ENCODE measurements around the gene CASQ2.
A peak's percentile ranks its signal among the peaks of the same experiment; 100 is the strongest.

The CASQ2 gene

DNA sequence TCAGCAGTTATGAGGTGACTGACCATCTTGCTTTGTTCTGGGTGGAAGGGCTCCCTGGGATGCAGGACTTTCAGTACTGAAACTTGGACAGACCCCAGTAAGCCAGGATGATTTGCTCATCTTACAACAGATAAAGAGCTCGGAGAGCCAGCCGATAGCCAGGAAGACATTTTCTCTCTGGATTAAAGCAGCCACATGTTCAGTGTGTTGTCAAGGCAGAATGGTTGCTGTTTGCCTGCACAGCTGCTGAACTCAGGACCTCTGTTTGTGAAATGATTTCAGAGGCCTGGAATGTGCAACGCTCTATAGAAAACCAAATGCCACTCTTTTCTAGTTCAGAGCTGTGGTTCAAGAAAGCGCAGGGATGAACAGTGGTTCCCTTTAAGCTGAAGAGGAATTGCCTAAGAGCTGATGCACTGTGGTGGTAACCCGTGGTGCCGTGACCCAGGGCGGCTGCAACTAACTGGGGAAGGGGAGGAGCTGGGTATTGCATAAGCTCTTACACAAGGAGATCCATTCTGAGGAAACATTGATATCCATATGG is 40.7 kb downstream of the CASQ2 start:
- no peak for DNase-seq (ENCODE audit: low spot score)

DNA sequence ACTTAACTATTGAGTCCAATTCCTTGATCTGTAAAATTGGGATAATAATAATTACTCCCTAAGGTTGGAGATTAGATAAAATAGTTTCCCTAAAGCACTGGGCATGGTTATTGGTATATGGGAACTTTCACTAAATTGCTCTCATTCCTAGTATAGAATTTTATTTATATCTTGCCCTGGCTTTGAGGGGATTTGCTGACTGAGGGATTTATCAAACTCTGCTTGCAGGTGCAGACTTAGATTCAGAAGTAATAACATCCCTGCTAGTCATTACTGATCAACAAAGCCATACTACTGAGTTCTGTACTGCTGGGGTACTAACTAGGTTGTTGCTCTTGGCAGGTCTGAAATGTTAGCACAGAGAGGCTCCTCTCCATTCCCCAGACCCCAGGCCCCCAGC is 41.9 kb downstream of the CASQ2 start:
- no peak for DNase-seq (ENCODE audit: low spot score)

GRCh38 chr1:115726161-115726560 is 42.4 kb downstream of the CASQ2 start:
- no peak for DNase-seq (ENCODE audit: low spot score)

DNA sequence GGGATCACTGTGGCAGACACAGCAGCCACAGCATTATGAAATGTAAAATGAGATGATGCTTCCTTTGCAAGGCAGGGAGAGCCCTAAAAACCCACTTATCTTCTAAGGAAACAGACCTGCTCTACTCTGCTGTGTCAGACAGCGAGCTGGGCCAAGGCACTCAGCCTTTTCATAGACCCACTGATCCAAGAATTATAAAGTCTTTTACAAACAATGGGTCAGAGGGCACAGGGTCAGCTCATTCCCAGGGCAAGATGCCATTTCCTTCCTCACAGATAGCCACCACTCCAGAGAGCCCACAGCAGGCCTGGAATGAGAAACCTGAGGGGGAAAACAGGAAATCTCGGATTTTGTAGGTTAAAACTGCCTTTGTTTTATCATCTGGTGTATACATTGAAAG is 42.9 kb downstream of the CASQ2 start:
- no peak for DNase-seq (ENCODE audit: low spot score)

DNA sequence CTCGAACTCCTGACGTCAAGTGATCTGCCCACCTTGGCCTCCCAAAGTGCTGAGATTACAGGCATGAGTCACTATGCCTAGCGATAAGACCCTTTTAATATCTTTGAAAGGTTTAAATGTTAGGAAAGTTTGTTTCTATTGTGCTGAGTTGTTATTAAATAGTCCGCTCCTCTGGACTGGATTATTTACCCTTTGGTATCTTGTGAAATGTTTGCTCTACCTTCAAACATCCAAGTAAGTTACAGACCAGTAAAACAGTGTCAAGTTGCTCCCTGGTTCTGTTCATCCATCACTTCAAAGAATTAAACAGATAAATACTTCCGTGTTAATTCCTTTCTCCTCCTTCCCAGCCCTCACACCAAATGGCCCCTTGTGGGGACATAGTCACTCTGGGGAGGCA is 44.8 kb downstream of the CASQ2 start:
- no peak for DNase-seq (ENCODE audit: low spot score)

GRCh38 chr1:115722221-115722620 is 46.3 kb downstream of the CASQ2 start:
- DNase-seq (ENCODE audit: low spot score), result no peak

GRCh38 chr1:115719285-115719684 is 49.2 kb downstream of the CASQ2 start:
- DNase-seq (ENCODE audit: low spot score), result no peak

DNA sequence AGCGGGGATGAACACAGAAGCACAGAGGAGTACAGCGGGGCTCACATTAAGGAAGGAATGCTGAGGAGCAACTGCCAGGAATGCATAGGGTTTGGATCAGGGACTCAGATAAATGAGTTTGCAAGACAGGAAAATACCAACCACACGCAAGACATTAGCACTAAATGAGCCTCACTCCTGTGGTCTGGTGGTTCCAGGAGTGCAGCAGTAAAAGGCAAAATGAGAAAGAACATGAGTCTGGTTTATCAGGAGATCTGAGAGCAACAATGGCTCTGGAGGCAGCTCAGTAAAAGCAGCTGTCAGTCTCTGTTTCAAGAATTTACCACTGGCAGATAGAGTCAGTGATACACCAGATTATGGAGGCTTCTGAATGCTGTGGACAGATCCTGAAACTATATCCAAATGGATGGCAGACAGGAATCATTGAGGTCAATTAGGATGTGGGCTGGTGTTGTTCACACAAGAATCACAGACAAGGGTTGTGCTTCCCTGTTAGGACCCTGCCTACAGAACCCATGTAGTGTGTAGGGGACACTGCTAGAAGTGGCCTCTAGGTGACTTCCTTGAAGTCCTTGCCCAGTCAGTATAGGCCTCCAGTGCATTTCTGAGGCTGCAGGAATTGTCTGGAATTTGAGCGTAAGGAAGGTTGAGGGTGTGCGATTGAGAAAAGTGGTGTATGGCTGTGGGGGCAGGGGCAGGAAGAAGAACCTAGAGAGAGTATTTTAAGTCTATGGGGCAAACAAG is 50.3 kb downstream of the CASQ2 start:
- no peak for DNase-seq (ENCODE audit: low spot score)

DNA sequence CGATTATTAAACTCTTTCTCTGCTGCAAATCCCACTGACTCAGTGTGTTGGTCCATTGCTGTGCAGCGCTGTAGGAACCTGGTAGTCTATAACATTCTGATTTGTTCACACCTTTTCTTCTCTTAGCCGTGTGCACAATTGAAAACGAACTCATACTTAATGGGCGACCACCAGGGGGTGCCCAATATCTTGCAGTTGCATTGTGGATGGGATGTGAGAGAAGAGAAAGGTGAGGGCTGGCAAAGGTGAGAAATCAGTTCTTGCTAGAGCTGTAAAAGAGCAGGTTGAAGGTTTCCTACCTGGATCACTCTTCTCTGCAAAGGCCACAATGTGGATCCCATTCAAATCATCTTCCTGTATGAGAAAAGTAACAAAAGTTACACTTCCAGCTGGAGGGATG is 51.0 kb downstream of the CASQ2 start:
- DNase-seq (ENCODE audit: low spot score), result no peak

GRCh38 chr1:115714572-115715141 is 53.9 kb downstream of the CASQ2 start:
- DNase-seq (ENCODE audit: low spot score), result no peak

- no peak for DNase-seq (ENCODE audit: low spot score)
Observed at GRCh38 chr1:115713906-115714305, 54.6 kb downstream of the CASQ2 start.

DNA sequence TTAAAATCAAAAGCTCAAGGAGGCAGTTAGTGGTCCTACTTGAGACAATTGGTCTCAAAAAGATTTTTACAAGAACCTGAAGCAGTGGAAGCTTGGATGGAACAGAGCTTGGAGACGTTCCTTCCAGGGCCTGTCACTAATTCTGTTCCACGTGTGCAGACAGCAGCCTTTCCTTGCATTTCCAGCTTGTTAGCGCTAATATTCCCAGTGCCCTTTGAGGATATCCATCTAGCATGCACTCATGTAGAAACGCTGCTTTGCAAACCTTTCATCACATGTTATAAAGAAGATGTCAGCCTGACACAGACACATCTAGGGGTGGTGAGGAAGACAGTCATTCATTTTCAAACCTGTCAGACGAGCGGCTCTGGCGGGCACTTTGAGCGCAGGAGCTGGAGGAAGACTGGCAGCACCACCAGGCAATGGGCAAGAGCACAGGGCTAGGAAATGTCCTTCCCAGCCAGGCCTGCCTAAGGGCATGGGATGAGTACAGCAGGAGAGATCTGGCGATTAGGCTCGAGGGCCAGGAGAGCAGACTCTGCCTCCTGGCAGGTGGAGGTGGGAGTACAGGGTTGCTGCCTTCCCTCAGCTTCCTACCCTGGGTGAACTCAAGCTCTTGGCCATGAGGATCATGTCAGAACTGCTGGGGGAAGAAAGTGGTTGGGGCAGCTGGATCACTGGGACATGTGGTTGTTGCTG is 55.5 kb downstream of the CASQ2 start:
- DNase-seq (ENCODE audit: low spot score), result no peak

- DNase-seq (ENCODE audit: low spot score), result no peak
Observed at GRCh38 chr1:115710859-115711624, 57.5 kb downstream of the CASQ2 start.

GRCh38 chr1:115706587-115707425 is 61.7 kb downstream of the CASQ2 start:
- peak; percentile 62 for DNase-seq (ENCODE audit: low spot score)

DNA sequence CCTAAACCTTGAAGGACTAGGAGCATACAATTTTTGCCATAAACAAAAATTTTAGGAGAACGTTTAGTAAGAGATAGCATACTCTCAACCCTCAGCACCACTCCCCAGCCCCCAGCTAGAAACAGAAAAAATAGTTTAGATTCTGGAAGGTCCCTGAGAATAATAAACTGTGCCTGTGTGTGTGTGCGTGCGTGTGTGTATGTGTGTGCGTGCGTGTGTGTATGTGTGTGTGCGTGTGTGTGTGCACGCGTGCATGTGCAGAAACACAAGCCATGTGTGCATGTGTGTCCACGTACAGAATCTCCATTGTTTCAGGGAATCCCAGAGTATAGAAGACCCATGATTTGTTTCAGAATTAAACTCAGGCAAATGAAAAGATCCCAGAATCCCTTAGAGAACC is 62.6 kb downstream of the CASQ2 start:
- no peak for DNase-seq (ENCODE audit: low spot score)

- no peak for DNase-seq (ENCODE audit: low spot score)
Observed at GRCh38 chr1:115705085-115705951, 63.2 kb downstream of the CASQ2 start.

- no peak for DNase-seq (ENCODE audit: low spot score)
Observed at GRCh38 chr1:115702959-115703358, 65.6 kb downstream of the CASQ2 start.

DNA sequence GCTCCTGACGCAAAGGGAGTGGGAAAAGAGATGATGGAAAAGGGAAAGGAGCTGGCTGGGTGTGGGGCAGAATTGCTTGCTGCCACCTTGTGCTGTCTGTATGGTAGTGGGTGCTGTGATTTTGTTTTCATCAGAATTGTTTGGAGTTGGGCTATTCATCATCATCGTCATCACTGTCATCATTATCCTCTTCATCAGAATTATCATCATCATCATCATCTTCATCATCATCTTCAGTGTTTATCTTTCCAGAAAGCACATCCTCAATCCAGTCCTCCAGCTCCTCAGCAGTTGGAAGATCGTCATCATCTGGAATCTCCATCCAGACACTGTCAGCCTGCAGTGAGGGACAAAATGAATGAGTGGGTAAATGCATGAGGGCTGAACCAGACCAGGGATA is 67.4 kb downstream of the CASQ2 start:
- no peak for DNase-seq (ENCODE audit: low spot score)

GRCh38 chr1:115697619-115698018 is 70.9 kb downstream of the CASQ2 start:
- no peak for DNase-seq (ENCODE audit: low spot score)

DNA sequence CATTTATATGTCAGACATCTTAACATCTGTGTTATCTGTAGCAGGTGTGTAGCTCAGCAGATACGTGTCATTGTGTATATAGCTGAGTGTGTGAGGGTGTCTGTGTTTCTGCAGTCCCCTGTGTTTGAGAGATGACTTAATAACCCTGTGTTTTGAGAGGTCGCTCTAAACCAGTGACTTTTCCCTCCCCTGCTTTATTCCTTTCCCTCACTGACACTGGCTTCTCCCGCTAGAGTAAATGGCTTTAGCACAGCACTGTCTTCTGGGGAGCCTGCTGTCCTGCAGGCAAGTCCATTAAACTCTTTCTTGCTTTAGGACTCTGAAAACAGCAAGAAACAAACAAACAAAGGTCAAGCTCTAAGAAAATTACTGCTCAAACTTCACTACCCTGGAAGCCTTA is 73.7 kb downstream of the CASQ2 start:
- no peak for DNase-seq (ENCODE audit: low spot score)

GRCh38 chr1:115692224-115692623 is 76.3 kb downstream of the CASQ2 start:
- DNase-seq (ENCODE audit: low spot score), result no peak
